ENCODE data around the gene SRD5A3. TPM values are rescaled to one million over a fixed set of nuclear protein-coding genes. Genes with fewer than 3 reads are reported as not detected.

SRD5A3 gene
- total RNA-seq, 1 experiment from 2014 or later, result 24.0 TPM

GRCh38 chr4:55303760-55304165, 42.3 kb upstream of the SRD5A3 start:
- DNase-seq (ENCODE audit: low spot score) (no peak), ATAC-seq (no peak)
- CTCF ChIA-PET, result interaction anchor here (0.8 kb wide), 1 partner anchor 9 kb away, joined by 4 read pairs; no protein-coding TSS in a partner anchor
- H3K27me3 Mint-ChIP-seq (ENCODE audit: low read depth), result peaks cover 10% of the 10 kb centered on the region
- no peak overlapping the region for H3K4me3 Mint-ChIP-seq
- H3K36me3 Mint-ChIP-seq, result peaks cover 7% of the 10 kb centered on the region
- H3K27ac Mint-ChIP-seq, result no peak overlapping the region
- no peak for TF ChIP-seq ZNF263 (CRISPR knock-in tag; IDR thresholded peaks at IDR 0.05; ENCODE audit: low read depth)
- no peak for TF ChIP-seq ETV6 (CRISPR knock-in tag; IDR thresholded peaks at IDR 0.05)
- TF ChIP-seq IRF1 (CRISPR knock-in tag; IDR thresholded peaks at IDR 0.05), result no peak
- TF ChIP-seq STAT6 (CRISPR knock-in tag; conservative IDR thresholded peaks at IDR 0.05; ENCODE audit: low read depth), result no peak
- TF ChIP-seq SOX15 (CRISPR knock-in tag; IDR thresholded peaks at IDR 0.05), result no peak
- TF ChIP-seq TCF7 (CRISPR knock-in tag; IDR thresholded peaks at IDR 0.05; ENCODE audit: low read depth), result no peak
- TF ChIP-seq CBFB (CRISPR knock-in tag; IDR thresholded peaks at IDR 0.05; ENCODE audit: low read depth), result no peak
- no peak for TF ChIP-seq JAZF1 (CRISPR knock-in tag; IDR thresholded peaks at IDR 0.05)
- TF ChIP-seq ZSCAN18 (CRISPR knock-in tag; IDR thresholded peaks at IDR 0.05), result no peak
- no peak for TF ChIP-seq ZNF425 (CRISPR knock-in tag; conservative IDR thresholded peaks at IDR 0.05)
- no peak for TF ChIP-seq USF1 (CRISPR knock-in tag; IDR thresholded peaks at IDR 0.05)
- TF ChIP-seq CREB1 (CRISPR knock-in tag; IDR thresholded peaks at IDR 0.05), result no peak
- no peak for TF ChIP-seq NR3C1 (CRISPR knock-in tag; conservative IDR thresholded peaks at IDR 0.05; ENCODE audit: low read depth)
- TF ChIP-seq CREM (CRISPR knock-in tag; IDR thresholded peaks at IDR 0.05), result no peak
- no peak for TF ChIP-seq AFF4 (CRISPR knock-in tag; IDR thresholded peaks at IDR 0.05; ENCODE audit: borderline replicate concordance)
- TF ChIP-seq TEAD4 (CRISPR knock-in tag; IDR thresholded peaks at IDR 0.05), result no peak
- TF ChIP-seq ZNF396 (CRISPR knock-in tag; IDR thresholded peaks at IDR 0.05; ENCODE audit: borderline replicate concordance), result no peak
- no peak for TF ChIP-seq EMX1 (CRISPR knock-in tag; IDR thresholded peaks at IDR 0.05)
- no peak for TF ChIP-seq FOXK1 (CRISPR knock-in tag; IDR thresholded peaks at IDR 0.05)
- no peak for TF ChIP-seq ZNF317 (CRISPR knock-in tag; IDR thresholded peaks at IDR 0.05; ENCODE audit: borderline replicate concordance, low read depth)
- POLR2A ChIA-PET, result no interaction called here
- H3K4me1 Mint-ChIP-seq, result no peaks in the 10 kb centered on the region
- peaks cover 28% of the 10 kb centered on the region for H3K9me3 Mint-ChIP-seq

Data from WTC11 (cell line).